ENCODE measurements around the gene PITPNC1. TPM values are rescaled to one million over a fixed set of nuclear protein-coding genes. Genes with fewer than 3 reads are reported as not detected.
A peak's percentile ranks its signal among the peaks of the same experiment; 100 is the strongest.

Gene PITPNC1
- total RNA-seq, 1 donor from 2014 or later = 12.4 TPM

DNA sequence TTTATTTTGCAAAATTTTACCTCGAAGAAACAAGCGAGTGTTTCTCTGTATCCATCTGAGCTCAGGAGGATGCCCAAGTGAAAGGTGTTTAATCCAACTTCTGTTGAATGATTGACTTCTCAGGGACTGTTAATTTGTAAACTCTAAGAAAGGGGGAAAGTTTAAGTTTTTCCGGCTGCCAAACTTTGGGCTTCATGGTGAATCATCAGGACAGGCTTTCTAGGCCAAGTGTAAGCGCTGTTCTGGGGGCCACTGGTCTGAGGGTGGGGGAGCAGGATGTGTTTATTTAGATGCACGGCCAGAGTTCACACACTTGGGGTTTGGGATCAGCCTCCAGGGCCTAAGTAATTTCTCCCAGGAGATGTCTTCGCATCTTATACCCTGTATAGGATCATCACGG, 110.4 kb downstream of the PITPNC1 start:
- Mint-ChIP-seq H3K9me3 (ENCODE audit: unreplicated experiment) (no peaks in the 10 kb centered on the region), H3K4me3 (ENCODE audit: unreplicated experiment) (no peak overlapping the region), H3K36me3 (ENCODE audit: low read depth, unreplicated experiment) (peaks cover under 1% of the 10 kb centered on the region), H3K27ac (ENCODE audit: unreplicated experiment) (no peak overlapping the region), H3K4me1 (ENCODE audit: low read depth, unreplicated experiment) (peaks cover 12% of the 10 kb centered on the region), H3K27me3 (ENCODE audit: low read depth, unreplicated experiment) (no peaks in the 10 kb centered on the region)
- Histone ChIP-seq H3K4me2 (ENCODE audit: low read length) (peak overlapping the region; percentile 38), H3K27ac (ENCODE audit: low read depth, low read length) (peak overlapping the region; percentile 1), H3K4me3 (ENCODE audit: insufficient read depth, low read depth, low read length) (no peak overlapping the region), H3K79me2 (ENCODE audit: insufficient read depth, low read length) (peaks cover 5% of the 10 kb centered on the region), H3K4me1 (ENCODE audit: insufficient read depth, low read length) (peaks cover 30% of the 10 kb centered on the region), H3K27me3 (ENCODE audit: insufficient read depth, low read length) (no peaks in the 10 kb centered on the region), H2AFZ (ENCODE audit: low read depth, low read length) (no peak overlapping the region), H3K9me3 (ENCODE audit: insufficient read depth, low read depth, low read length) (no peaks in the 10 kb centered on the region), H3K36me3 (ENCODE audit: insufficient read depth, low read length) (no peaks in the 10 kb centered on the region), H3K9ac (ENCODE audit: low read length) (peak overlapping the region; percentile 41), H4K20me1 (ENCODE audit: insufficient read depth, low read length) (peaks cover 2% of the 10 kb centered on the region)
- TF ChIP-seq EZH2 (IDR thresholded peaks at IDR 0.05; ENCODE audit: insufficient read depth, low read length) = no peak
- TF ChIP-seq, protein P1, sequence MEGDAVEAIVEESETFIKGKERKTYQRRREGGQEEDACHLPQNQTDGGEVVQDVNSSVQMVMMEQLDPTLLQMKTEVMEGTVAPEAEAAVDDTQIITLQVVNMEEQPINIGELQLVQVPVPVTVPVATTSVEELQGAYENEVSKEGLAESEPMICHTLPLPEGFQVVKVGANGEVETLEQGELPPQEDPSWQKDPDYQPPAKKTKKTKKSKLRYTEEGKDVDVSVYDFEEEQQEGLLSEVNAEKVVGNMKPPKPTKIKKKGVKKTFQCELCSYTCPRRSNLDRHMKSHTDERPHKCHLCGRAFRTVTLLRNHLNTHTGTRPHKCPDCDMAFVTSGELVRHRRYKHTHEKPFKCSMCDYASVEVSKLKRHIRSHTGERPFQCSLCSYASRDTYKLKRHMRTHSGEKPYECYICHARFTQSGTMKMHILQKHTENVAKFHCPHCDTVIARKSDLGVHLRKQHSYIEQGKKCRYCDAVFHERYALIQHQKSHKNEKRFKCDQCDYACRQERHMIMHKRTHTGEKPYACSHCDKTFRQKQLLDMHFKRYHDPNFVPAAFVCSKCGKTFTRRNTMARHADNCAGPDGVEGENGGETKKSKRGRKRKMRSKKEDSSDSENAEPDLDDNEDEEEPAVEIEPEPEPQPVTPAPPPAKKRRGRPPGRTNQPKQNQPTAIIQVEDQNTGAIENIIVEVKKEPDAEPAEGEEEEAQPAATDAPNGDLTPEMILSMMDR (IDR thresholded peaks at IDR 0.05; ENCODE audit: insufficient read depth, low read depth, low read length) = no peak
- no peak for DNase-seq (ENCODE audit: low read depth)
- no peak for FAIRE-seq

DNA sequence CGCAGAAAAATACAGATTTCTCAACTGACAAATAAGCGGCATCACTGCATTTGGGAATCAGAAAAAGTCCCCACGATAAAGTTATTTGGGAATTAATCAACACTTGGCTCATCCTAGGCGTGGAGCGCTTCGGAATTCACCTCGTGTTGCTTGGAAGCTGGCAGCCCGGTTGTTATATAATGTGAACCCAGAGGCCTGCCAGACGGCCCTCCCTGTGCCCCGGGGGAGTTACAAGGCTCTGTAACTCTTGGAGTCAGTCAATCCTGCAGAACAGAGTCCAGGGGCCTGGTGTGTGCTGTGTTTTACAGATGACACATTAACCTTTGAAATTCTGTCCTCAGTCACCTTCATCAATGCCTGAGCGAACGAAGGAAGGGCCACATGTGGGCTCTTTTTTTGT, 111.1 kb downstream of the PITPNC1 start:
- no peak for TF ChIP-seq EZH2 (IDR thresholded peaks at IDR 0.05; ENCODE audit: insufficient read depth, low read length)
- TF ChIP-seq, protein P1 (IDR thresholded peaks at IDR 0.05; ENCODE audit: insufficient read depth, low read depth, low read length) = no peak
- FAIRE-seq (no peak), DNase-seq (ENCODE audit: low read depth) (no peak)
- H3K27me3 Mint-ChIP-seq (ENCODE audit: low read depth, unreplicated experiment) = no peaks in the 10 kb centered on the region
- Histone ChIP-seq H2AFZ (ENCODE audit: low read depth, low read length) (no peak overlapping the region), H3K4me1 (ENCODE audit: insufficient read depth, low read length) (peaks cover 35% of the 10 kb centered on the region), H3K4me2 (ENCODE audit: low read length) (peak overlapping the region; percentile 38), H3K27ac (ENCODE audit: low read depth, low read length) (peak overlapping the region; percentile 1), H3K79me2 (ENCODE audit: insufficient read depth, low read length) (peaks cover 5% of the 10 kb centered on the region), H3K36me3 (ENCODE audit: insufficient read depth, low read length) (no peaks in the 10 kb centered on the region), H3K9ac (ENCODE audit: low read length) (peak overlapping the region; percentile 41), H3K9me3 (ENCODE audit: insufficient read depth, low read depth, low read length) (no peaks in the 10 kb centered on the region), H4K20me1 (ENCODE audit: insufficient read depth, low read length) (peaks cover 2% of the 10 kb centered on the region), H3K27me3 (ENCODE audit: insufficient read depth, low read length) (no peaks in the 10 kb centered on the region), H3K4me3 (ENCODE audit: insufficient read depth, low read depth, low read length) (no peak overlapping the region)
- no peak overlapping the region for H3K27ac Mint-ChIP-seq (ENCODE audit: unreplicated experiment)
- H3K4me1 Mint-ChIP-seq (ENCODE audit: low read depth, unreplicated experiment) = peaks cover 12% of the 10 kb centered on the region
- H3K4me3 Mint-ChIP-seq (ENCODE audit: unreplicated experiment) = no peak overlapping the region
- no peaks in the 10 kb centered on the region for H3K9me3 Mint-ChIP-seq (ENCODE audit: unreplicated experiment)
- no peaks in the 10 kb centered on the region for H3K36me3 Mint-ChIP-seq (ENCODE audit: low read depth, unreplicated experiment)

DNA sequence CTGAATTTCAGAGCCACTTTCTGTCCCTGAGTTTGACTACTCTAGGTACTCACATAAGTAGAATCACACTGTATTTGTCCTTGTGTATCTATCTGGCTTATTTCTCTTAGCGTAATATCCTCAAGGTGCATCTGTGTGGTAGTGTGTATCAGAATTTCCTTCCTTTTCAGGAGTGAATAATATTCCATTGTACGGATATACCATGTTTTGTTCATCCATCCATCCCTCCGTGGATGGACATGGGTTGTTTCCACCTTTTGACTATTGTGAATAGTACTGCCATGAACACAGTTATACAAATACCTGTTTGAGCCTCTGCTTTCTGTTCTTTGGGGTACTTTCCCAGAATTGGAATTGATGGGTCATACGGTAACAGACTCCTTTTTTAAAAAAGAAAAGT, 111.7 kb downstream of the PITPNC1 start:
- H3K4me1 Mint-ChIP-seq (ENCODE audit: low read depth, unreplicated experiment) = peaks cover 12% of the 10 kb centered on the region
- Histone ChIP-seq H4K20me1 (ENCODE audit: insufficient read depth, low read length) (peaks cover 2% of the 10 kb centered on the region), H3K79me2 (ENCODE audit: insufficient read depth, low read length) (peaks cover 5% of the 10 kb centered on the region), H3K27me3 (ENCODE audit: insufficient read depth, low read length) (no peaks in the 10 kb centered on the region), H3K9ac (ENCODE audit: low read length) (no peak overlapping the region), H3K4me1 (ENCODE audit: insufficient read depth, low read length) (peaks cover 39% of the 10 kb centered on the region), H2AFZ (ENCODE audit: low read depth, low read length) (no peak overlapping the region), H3K36me3 (ENCODE audit: insufficient read depth, low read length) (no peaks in the 10 kb centered on the region), H3K4me2 (ENCODE audit: low read length) (no peak overlapping the region), H3K4me3 (ENCODE audit: insufficient read depth, low read depth, low read length) (no peak overlapping the region), H3K9me3 (ENCODE audit: insufficient read depth, low read depth, low read length) (no peaks in the 10 kb centered on the region), H3K27ac (ENCODE audit: low read depth, low read length) (no peak overlapping the region)
- no peak overlapping the region for H3K4me3 Mint-ChIP-seq (ENCODE audit: unreplicated experiment)
- TF ChIP-seq, protein P1 (IDR thresholded peaks at IDR 0.05; ENCODE audit: insufficient read depth, low read depth, low read length) = no peak
- TF ChIP-seq EZH2 (IDR thresholded peaks at IDR 0.05; ENCODE audit: insufficient read depth, low read length) = no peak
- no peaks in the 10 kb centered on the region for H3K36me3 Mint-ChIP-seq (ENCODE audit: low read depth, unreplicated experiment)
- FAIRE-seq (no peak), DNase-seq (ENCODE audit: low read depth) (no peak)
- no peaks in the 10 kb centered on the region for H3K27me3 Mint-ChIP-seq (ENCODE audit: low read depth, unreplicated experiment)
- H3K9me3 Mint-ChIP-seq (ENCODE audit: unreplicated experiment) = no peaks in the 10 kb centered on the region
- H3K27ac Mint-ChIP-seq (ENCODE audit: unreplicated experiment) = no peak overlapping the region
